HT-29 (cell line): ENCODE results near the gene GRIK1. TPM values are rescaled to one million over a fixed set of nuclear protein-coding genes. Genes with fewer than 3 reads are reported as not detected.
A peak's percentile ranks its signal among the peaks of the same experiment; 100 is the strongest.

ENCODE experiments used
- DNase-seq: peaks from one replicate; pipeline ENCODE4 v3.0.0-alpha.2; 2015; ENCODE audit warnings: low spot score
- total RNA-seq: library from RNA; depleted of rRNA; stranded (reverse); fragments of >200 nt; shearing (Covaris generic); gene quantifications from 2 replicates; pipeline ENCODE4 v1.2.3, GENCODE V29; 2014

Gene GRIK1
- total RNA-seq, 1 experiment from 2014 or later: not detected

DNA sequence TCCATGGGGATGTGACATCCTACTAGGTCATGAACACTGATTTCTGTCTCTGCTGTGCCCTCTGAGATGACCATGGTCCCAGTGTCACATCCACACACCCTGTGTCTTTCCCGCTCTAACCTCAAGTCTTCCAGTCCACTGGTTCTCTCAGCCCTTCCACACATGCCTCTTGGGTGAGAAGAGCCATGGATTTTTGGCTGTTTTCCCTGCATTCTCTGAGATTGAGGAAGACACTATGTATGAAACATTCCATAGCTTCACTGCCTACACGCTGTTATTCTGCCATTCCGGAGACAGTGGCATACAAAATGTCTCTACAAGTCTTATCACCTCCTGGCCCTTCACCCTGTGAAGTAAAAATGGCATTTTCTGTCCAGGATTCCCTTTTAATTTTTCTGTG is 393.7 kb downstream of the GRIK1 start:
- no peak for DNase-seq

DNA sequence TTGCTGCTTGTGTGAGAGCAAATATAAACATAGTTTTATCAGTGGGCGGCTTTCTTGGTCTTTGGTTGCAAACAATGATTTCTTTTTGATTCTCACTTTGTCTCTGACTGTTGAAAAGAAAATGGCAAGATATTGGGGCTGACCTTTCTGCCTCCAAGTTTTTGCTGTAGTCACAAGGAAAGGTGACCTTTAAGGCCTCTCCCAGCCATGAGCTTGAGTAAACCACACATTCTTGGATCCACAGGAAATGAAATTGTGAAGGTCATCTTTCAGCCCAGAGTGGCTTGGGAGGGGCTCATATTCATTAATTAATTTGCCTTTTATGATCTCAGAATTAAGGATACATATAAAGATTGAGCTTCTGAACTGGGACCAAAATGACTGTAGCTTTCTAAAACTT is 399.5 kb downstream of the GRIK1 start:
- no peak for DNase-seq

DNA sequence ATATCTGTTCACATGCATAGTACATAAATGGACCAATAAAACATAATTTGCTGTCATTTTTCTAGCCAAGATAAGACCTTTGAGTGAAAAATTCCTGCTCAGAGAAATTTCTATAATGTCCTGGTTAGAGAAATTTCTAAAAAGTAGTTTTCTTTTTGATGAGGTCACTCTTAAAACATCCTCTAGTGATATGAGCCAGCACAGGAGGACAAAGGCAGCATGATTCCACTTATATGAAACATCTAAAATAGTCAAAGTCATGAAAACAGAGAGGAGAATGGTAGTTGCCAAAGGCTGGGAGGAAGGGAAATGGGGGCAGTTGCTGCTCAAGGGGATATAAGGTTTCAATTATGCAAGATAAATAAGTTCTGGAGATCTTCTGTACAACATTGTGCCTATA is 401.7 kb downstream of the GRIK1 start:
- no peak for DNase-seq

DNA sequence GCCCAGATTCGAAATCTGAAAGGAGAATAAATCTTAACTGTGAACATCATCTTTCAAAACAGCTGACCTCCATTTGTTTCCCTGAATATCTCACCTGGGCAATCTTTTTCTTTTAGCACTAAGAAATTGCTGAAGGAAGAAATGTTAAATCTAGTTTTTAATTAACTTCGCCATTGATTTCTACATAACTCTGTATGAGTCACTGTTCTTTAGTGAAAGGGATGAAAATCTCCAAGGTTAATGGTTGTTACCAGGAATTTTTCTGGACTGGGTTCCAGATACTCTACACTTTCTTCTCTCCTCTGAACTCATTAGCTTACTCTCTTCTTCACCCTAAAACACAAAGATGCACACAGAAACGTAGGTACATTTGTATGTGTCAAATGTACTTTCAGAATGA is 405.3 kb downstream of the GRIK1 start:
- peak; percentile 14 for DNase-seq

DNA sequence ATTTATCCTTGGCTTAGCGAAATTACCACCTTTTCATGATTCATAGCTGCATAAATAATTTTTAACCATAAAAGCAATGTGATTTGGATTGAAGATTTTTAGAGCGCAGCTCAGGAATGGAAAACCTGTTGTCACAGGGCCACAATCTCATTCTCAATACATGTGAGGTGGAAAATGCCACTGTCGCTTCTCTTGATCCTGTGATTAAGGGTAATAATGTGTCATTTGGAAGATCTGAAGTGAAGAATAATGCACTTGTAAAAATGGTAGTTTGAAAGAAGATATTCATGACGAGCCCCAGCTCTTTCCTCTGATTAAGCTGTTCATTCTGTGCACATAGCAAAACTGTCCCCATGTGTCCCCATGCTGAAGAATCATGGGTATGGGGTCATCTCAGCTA is 410.7 kb downstream of the GRIK1 start:
- DNase-seq: no peak

DNA sequence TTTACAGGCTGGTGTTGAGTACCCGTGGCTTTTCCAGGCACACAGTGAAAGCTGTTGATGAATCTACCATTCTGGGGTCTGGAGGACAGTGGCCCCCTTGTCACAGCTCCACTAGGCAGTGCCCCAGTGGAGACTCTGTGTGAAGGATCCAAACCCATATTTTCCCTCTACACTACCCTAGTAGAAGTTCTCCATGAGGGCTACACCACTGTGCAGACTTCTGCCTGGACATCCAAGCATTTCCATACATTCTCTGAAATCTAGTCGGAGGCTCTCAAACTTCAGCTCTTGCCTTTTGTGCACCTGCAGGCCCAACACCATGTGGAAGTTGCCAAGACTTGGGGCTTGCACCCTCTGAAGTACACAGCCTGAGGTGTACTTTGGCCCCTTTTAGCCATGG is 413.3 kb downstream of the GRIK1 start:
- no peak for DNase-seq

DNA sequence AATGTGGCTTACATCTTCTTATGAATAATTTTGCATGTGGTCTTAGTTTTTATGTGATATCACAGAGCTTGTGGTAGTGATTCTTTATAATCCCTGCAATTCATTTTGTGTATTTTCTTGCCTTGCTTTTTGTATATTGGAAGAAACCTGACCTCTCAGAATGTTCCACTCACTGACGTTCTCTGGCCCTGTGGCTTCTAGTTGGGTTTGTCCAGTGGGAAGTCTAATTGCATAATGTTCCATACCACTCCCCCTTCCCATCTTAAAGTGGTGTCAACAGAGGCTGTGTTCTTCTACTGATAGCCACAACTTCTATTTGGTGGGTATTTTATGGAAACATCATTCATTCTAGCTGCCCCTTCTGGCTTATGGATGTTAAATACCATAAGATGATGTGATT is 415.7 kb downstream of the GRIK1 start:
- DNase-seq: no peak

DNA sequence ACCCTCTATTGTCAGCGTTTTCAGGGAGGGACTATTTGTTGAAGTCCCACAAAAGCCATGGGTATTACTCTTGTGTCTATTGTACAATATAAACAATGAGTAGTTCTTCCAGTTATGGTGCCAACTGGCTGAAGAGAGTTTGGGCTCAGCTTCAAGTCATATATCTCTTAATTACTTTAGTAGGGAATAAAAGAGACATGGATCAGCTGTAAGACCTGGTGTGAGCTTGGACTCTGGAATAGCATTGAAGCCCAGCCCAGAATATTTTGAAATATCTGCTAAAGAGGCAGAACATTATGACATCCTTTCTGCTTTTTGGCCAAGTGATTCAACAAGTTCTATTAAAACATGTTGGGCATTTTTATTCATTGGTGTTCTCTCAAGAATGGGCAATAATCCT is 416.1 kb downstream of the GRIK1 start:
- no peak for DNase-seq

DNA sequence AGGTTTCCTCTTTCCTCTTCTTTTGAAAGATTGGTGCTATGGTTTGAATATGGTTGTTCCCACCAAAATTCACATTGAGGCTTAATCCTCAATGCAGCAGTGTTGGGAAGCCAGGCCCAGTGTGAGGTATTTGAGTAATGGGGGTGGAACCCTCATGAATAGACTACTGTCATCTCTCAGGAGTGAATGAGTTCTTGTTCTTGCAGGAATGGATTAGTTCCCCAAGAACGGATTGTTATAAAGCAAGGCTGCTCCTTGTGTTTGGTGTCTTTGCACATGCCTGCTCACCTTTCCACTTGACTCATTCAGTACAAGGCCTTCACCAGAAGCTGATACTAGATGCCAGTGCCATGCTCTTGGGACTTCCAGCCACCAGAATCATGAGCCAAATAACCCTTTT is 417.9 kb downstream of the GRIK1 start:
- DNase-seq: no peak

DNA sequence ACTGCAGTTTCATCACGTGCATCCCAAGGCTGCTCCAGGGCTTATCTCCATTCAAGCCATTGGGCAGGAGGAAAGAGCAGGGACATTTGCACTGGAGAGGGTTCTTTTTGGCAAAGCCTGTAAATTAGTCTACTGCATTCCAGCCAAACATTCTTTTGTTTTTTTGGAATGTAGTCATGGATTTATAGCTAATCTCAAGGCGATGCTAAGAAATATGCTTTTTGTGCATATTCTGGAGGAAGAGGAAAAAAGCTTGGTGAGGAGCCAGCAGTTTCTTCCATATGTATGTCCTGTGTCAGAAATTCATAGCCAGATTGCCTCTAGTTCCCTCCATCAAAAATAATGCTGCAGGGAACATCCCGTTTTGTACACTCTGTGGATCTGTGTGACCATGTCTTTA is 419.6 kb downstream of the GRIK1 start:
- no peak for DNase-seq

DNA sequence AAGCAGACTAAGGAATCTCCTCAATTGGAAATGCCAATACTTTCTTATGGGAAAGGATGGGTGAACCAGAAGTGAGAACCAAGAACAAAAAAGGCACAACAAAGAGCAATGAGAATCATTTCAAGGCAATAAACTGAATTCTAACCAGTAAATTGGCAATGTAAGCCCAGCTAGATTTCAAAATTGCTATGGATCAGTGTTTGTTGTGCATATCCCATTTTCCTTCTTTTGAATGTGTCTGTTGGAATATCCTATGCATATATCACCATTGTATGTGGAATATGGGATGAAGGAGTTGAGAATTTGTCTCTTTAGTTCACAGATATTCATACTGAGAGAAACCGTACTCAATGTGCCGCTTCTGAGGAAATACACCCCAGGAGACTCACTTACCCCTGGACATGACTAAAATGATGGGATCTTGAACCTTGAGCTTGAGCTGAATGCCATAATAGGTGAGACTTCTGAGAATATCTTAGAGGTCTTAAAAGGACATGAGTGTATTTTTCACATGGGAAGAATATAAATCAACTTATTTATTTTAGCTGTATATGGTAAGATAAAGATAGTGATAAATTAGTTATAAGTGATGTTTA is 425.0 kb downstream of the GRIK1 start:
- no peak for DNase-seq

DNA sequence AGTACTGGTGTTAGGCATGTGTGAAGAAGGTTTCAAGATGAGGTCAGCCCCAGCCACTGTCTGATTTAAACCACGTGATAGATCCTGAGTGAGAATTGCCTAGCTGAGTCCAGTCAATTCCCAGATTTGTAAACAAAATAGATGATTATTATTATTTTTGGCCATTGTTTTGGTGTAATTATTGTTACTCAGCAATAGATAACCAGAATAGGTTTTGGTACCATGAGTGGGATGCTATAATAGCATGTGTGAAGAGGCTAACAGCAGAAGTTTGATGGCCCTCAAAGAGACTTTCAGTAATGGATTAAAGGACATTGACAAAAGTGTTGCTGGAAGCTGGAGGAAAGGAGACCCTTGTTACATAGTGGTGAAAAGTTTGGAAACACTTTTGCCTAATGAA is 426.3 kb downstream of the GRIK1 start:
- DNase-seq: no peak

DNA sequence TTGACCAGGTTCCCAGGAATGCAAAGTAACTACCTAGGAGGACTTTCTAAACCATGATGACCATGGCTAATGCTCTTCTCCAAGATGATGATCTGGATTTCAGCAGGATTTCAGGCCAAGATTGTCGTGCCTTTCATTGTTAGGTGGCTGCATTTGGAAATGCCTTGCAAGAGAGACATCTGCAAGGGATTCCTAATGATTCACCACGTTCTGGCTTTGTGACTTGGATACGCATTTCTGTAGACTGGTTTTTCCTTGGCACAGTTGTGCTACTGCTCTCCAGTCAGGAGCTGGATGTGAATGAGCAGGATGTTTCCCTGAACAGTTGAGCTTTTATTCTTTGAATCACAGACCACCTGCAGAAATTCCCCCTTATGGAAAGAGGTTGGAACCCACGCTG is 428.7 kb downstream of the GRIK1 start:
- DNase-seq: no peak

DNA sequence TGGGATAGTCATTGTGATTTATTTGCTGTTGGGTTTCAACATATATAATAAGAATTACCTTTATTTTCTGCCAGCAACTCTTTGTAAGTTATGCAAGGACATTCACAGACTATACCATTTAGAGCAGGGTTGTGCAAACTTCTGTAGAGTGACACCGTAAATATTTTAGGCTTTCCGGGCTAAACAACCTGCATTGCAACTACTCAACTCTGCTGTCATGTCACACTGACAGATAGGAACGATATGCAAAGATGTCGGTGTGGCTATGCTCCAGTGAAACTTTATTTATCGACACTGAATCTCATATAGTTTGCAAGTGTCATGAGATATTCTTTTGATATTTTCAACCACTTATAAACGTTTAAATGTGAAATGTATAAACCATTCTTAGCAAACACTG is 430.7 kb downstream of the GRIK1 start:
- DNase-seq: no peak

DNA sequence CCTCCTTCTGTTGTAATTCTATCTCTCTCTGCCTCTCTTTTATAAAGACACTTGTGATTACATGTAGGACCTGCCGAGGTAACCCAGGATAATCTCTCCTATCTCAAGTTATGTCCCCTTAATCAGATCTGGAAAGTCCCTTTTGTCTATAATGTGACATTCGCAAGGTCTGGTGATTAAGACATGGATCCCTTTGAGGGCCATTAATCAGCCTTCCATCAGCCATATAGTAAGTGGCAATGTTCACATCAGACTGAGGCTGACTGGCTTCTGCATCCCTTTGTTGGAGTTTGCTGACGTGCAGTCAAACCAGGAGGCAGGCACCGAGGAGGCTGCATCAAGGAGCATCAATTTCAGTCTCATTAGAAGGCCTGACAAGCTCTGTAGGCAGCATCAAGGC is 431.5 kb downstream of the GRIK1 start:
- no peak for DNase-seq

DNA sequence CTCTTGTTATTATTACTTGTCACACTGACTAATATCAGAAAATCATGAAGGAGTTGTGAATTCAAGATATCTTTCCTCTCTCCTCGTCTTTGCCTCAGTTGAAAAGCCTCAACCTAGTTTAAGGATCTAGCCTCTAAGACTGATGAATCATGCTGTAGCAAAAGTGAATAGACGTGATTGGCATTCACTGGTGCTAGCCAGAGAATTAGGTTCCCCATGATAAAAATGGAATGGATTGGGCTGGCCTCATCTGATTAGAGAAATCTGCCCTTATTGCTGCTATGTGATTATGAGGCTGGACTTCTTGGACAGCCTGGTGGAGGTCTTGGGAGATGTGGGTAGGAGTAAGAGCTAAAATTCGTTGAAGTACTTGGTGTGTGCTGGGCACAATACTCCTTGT is 432.8 kb downstream of the GRIK1 start:
- DNase-seq: no peak

DNA sequence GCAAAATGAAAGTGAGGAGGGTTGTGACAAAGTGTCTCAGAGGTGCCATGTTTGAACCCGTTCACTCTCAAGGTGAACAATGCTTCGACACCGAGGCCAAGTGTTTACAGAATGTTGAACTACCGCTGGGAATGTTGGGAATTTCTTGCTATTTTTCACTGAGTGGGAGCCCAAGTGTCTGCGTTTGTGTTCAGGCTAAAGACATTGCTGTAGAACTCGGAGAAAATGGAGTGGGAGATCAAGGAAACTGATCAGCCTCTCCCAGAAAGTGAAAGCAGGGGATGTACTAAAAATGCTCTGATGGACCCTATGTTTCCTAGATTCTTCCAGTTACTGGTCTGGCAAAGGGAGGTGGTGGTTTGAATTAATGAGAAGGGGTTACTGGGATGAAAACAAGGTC is 433.6 kb downstream of the GRIK1 start:
- DNase-seq: no peak

DNA sequence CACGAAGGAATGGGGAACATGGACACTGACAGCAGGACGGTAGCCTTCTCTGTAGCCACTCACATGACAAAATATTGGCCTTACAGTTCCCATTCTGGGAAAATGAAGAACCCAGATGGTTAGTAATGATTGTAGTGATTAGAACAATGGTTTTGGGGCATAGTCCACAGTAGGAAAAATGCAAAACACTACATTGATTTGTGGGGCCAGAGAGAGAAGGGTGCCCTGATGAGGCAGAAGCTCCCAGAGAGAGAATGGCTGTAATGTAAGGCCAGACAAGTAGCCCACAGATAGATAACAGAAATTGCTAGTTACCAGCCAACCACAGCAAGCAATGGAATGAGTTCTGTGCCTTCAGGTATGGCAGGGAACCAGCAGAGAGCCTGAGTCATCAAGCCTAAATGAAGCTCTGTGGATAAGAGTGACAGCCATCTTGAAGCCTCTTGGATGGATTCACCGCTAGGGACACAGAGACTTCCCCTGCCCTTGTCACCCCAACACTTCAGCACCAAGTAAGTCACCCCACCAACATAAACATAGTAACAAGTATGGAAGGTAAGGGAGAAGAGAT is 435.0 kb downstream of the GRIK1 start:
- no peak for DNase-seq

DNA sequence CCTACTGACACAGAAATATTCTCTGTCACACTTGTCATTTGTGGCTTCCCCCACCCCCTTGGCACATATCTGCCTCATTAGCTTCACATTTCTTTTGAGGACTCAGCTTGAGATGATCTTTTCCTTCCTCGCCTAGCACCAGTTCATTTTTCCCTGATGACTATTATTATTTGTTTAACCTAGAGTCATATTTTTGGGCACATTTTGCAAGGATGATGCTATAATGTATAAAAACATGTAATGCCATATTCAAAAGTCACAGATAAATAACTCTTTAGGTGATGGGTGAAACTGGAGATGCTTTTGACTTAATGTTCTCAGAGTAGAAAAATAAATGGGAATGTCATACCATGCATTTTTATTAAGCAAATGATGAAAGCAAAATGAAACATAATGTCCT is 438.3 kb downstream of the GRIK1 start:
- no peak for DNase-seq

DNA sequence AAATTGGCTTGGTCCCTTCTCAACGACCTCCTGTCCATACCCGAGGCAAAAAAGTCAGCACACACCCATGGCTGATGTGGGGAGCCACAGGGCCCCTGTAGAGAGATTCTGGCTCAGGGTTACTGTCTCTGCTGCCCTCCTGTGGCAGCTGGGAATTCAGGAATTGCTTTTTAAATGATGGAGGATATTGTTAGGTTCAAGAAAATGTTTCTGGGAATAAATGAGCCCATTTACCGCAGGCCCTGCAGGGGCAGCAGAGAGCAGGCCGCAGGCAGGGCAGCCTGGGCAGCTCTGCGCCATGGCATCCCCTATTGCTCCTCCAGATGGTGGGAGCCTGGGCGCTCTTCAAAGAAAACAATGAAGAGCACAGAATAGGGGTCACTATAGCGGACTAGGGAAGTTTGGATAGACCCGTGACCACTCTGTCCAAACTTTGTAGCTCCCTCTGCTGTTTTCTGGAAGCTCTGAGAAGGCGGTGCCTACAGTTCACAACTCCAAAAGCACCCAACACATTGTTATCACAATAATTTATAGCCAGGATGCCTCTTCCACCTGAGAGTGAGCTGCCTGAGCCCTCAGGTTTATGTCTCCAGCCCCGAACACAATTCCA is 440.0 kb downstream of the GRIK1 start:
- DNase-seq: peak; percentile 74

DNA sequence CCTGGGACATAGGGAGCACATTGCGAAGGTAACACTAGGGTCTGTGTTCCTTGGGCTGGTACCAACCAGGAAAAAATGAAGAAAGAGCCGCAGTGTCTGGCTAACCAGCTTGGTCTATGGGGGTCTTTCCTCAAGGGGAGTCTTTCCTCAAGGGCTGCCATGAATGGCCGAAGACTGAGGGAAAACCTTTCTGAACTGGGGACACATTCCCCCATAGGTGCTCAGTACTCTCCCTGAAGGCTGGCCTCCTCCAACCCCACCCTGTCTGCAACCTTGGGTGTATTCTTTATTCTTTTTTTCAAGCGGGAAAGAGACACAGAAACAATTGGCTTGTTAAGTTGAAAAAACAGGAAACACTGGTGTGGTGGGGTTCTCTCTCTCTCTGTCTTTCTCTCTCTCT is 440.6 kb downstream of the GRIK1 start:
- no peak for DNase-seq

DNA sequence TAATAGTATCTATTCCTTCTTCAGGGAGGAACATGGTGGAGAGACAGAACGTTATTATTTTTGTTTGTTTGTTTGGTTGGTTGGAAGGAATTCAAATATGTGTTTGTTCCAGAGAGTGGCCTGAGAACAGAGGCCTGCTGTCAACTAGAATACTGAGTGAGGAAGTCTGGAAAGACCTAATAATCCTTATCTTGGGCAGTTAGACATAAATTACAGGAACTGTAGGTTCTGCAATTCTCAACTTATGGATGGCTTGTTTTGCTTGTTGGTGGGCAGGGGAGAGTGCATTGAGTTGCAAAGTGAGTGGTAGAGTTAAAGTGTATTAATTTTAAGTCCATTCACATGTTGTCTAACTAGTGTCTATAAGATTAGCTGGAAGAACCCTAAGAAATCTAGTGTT is 443.5 kb downstream of the GRIK1 start:
- no peak for DNase-seq

DNA sequence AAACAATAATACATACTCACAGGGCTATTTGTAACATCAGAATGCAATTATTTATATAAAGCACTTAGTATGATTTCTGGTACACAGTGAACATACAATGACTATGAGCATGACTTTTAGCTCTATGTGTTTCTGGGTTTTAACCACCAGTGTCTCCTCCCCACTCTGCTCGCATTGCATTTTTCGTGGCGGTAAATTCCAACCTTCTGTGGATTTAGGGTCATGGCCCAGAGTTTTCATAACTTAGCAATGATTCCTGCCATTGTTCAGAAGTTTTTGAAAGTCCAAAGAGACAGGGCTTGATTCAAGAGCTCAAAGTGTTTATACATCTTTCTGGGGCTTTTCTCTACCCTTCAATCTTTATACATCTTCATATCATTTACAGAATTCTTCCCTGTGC is 449.8 kb downstream of the GRIK1 start:
- DNase-seq: no peak

DNA sequence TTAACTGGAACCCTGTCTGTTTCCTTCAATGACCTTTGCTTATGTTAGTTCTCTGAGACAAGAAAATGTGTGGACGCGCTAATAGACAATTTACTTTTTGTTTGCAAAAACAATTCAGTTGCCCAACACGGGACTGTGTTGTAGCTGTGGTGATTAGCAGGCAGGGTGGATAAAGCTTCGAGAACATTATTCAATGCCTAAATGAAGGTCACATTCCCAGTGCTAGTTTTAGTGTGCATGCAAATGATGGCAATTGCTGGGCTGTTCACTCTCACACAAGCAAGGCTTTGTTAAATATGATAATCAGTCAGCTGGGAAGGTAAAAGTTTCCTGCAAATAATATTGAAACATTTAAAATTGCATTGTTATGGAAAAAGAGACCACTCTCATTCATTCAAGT is 452.6 kb downstream of the GRIK1 start:
- DNase-seq: no peak
